Tibial nerve (tissue), 4 donors: Measurements from ENCODE around the gene MPPED1. TPM values are rescaled to one million over a fixed set of nuclear protein-coding genes. Genes with fewer than 3 reads are reported as not detected.

Experiments used
- DNase-seq, 2 donors: peaks; one replicate each; pipeline ENCODE4 v3.0.0-alpha.2; 2019; ENCODE audit warnings: low spot score in 2 of 2
- H3K27ac ChIP-seq, 4 donors: fragments of 200-600 bp; sonication (generic) in 3 of 4; one replicate each; pipeline ENCODE4 v1.5.1; 2017 to 2019; ENCODE audit warnings: mild to moderate bottlenecking in 1 of 4
- H3K27me3 ChIP-seq, 2 donors: fragments of 200-600 bp; sonication (generic) in 1 of 2; one replicate each; pipeline versions ENCODE4 v1.5.1 to v1.6.0; 2017 to 2019
- H3K36me3 ChIP-seq, 3 donors: fragments of 200-600 bp; sonication (generic); one replicate each; pipeline ENCODE4 v1.5.1; 2018 to 2019
- H3K4me1 ChIP-seq, 4 donors: fragments of 200-600 bp; sonication (generic) in 3 of 4; one replicate each; pipeline ENCODE4 v1.5.1; 2017 to 2019
- H3K4me3 ChIP-seq, 4 donors: fragments of 200-600 bp; sonication (generic) in 3 of 4; one replicate each; pipeline ENCODE4 v1.5.1; 2017 to 2019; ENCODE audit warnings: mild to moderate bottlenecking in 1 of 4, moderate library complexity in 1 of 4
- H3K9me3 ChIP-seq, 4 donors: fragments of 200-600 bp; sonication (generic) in 3 of 4; one replicate each; pipeline ENCODE4 v1.5.1; 2017 to 2019
- EP300 ChIP-seq, 2 donors: sonication (generic); formaldehyde crosslinking; IDR thresholded peaks; one replicate each; pipeline ENCODE4 v1.6.1; 2017; ENCODE audit warnings: antibody characterized with exemption in 2 of 2, mild to moderate bottlenecking in 1 of 2
- POLR2A ChIP-seq, 2 donors: fragments of 450-650 bp; IDR thresholded peaks; one replicate each; pipeline ENCODE4 v1.6.1; 2017; ENCODE audit warnings: antibody characterized with exemption in 2 of 2, mild to moderate bottlenecking in 2 of 2, moderate library complexity in 2 of 2
- WGBS, 2 donors: methylation state at CpG; one replicate each; pipeline ENCODE4 v1.1.5; 2018; 5-methylcytosine and 5-hydroxymethylcytosine counted together
- total RNA-seq, 4 donors: library from RNA; depleted of rRNA; stranded (reverse); fragments of >200 nt; gene quantifications; one replicate each; pipeline ENCODE4 v1.1.0, GENCODE V29; 2016
- TF ChIP-seq, protein P1 (sequence below), 5 experiments: fragments of 200-600 bp in 3 of 5; fragments of 450-650 bp in 2 of 5; sonication (generic) in 3 of 5; IDR thresholded peaks; one replicate each; pipeline ENCODE4 v1.5.1; 2016 to 2019; ENCODE audit warnings: antibody characterized with exemption in 5 of 5, mild to moderate bottlenecking in 3 of 5, moderate library complexity in 2 of 5

MPPED1 gene
- total RNA-seq, 4 donors from 2014 or later, result 1.2 to 2.4 (median 1.8) TPM

DNA sequence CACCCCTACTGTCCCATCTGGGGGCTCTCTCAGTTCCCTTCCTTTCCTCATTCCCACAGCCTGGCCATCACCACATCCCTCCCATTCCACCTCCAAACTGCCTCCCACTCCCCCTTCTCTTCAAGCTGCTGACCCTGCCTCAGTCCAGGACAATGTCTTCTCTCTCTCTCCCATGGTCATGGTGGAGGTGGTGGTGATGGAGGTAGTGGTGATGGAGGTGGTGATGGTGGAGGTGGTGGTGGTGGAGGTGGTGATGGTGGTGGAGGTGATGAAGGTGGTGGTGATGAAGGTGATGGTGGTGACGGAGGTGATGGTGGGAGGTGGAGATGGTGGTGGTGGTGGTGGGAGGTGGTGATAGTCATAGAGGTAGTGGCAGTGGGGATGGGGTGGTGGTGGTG is 87.0 kb downstream of the MPPED1 start:
- H3K4me3 ChIP-seq, result no peak overlapping the region
- no peak for DNase-seq
- no peak overlapping the region for H3K27ac ChIP-seq
- H3K27me3 ChIP-seq, result no peaks in the 10 kb centered on the region
- no peaks in the 10 kb centered on the region for H3K9me3 ChIP-seq
- no peaks in the 10 kb centered on the region for H3K36me3 ChIP-seq
- no peak for TF ChIP-seq EP300 (IDR thresholded peaks at IDR 0.05)
- no peak for TF ChIP-seq POLR2A (IDR thresholded peaks at IDR 0.05)
- TF ChIP-seq, protein P1, sequence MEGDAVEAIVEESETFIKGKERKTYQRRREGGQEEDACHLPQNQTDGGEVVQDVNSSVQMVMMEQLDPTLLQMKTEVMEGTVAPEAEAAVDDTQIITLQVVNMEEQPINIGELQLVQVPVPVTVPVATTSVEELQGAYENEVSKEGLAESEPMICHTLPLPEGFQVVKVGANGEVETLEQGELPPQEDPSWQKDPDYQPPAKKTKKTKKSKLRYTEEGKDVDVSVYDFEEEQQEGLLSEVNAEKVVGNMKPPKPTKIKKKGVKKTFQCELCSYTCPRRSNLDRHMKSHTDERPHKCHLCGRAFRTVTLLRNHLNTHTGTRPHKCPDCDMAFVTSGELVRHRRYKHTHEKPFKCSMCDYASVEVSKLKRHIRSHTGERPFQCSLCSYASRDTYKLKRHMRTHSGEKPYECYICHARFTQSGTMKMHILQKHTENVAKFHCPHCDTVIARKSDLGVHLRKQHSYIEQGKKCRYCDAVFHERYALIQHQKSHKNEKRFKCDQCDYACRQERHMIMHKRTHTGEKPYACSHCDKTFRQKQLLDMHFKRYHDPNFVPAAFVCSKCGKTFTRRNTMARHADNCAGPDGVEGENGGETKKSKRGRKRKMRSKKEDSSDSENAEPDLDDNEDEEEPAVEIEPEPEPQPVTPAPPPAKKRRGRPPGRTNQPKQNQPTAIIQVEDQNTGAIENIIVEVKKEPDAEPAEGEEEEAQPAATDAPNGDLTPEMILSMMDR (IDR thresholded peaks at IDR 0.05), result no peak
- 95 to 100% methylated on average over 1 of the region's 1 CpG for WGBS, 2 donors
- no peaks in the 10 kb centered on the region for H3K4me1 ChIP-seq

- Histone ChIP-seq H3K27ac (no peak overlapping the region), H3K4me1 (no peaks in the 10 kb centered on the region), H3K27me3 (no peaks in the 10 kb centered on the region), H3K4me3 (no peak overlapping the region), H3K36me3 (no peaks in the 10 kb centered on the region), H3K9me3 (no peaks in the 10 kb centered on the region)
- TF ChIP-seq, protein P1 (IDR thresholded peaks at IDR 0.05), result no peak
- no peak for TF ChIP-seq EP300 (IDR thresholded peaks at IDR 0.05)
- no peak for TF ChIP-seq POLR2A (IDR thresholded peaks at IDR 0.05)
- WGBS, 2 donors, result 77 to 83% methylated on average over 22 of the region's 22 CpGs
- DNase-seq, result no peak
Observed at GRCh38 chr22:43500792-43501785, 89.3 kb downstream of the MPPED1 start.

DNA sequence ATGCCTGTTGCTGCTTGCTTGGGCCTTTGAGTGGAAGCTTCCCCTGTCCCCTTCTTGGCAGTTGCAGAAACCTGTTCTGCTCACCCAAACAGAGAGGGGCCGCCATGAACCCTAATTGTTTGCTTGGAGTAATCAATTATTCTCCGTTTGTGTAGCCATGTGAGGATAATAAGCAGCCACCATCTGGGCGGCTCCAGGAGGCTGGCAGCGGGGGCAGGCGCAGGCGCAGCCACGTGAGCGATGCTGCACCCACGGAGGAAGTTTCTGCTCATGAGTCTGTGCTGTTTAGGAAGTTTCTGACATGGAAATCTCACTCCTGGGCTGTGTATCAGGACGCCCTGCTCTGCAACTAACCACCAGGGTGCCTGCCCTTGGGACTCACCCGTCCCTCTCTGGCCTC is 90.1 kb downstream of the MPPED1 start:
- 70 to 77% methylated on average over 9 to 11 of the region's 11 CpGs for WGBS, 2 donors
- Histone ChIP-seq H3K27me3 (no peaks in the 10 kb centered on the region), H3K9me3 (no peaks in the 10 kb centered on the region), H3K36me3 (no peaks in the 10 kb centered on the region), H3K4me1 (no peaks in the 10 kb centered on the region), H3K4me3 (no peak overlapping the region), H3K27ac (no peak overlapping the region)
- no peak for TF ChIP-seq EP300 (IDR thresholded peaks at IDR 0.05)
- TF ChIP-seq, protein P1 (IDR thresholded peaks at IDR 0.05), result no peak
- no peak for TF ChIP-seq POLR2A (IDR thresholded peaks at IDR 0.05)
- no peak for DNase-seq

GRCh38 chr22:43502306-43502874 is 90.6 kb downstream of the MPPED1 start:
- no peak for DNase-seq
- TF ChIP-seq POLR2A (IDR thresholded peaks at IDR 0.05), result no peak
- TF ChIP-seq, protein P1 (IDR thresholded peaks at IDR 0.05), result no peak
- TF ChIP-seq EP300 (IDR thresholded peaks at IDR 0.05), result no peak
- no peaks in the 10 kb centered on the region for H3K36me3 ChIP-seq
- no peaks in the 10 kb centered on the region for H3K4me1 ChIP-seq
- H3K27ac ChIP-seq, result no peak overlapping the region
- no peaks in the 10 kb centered on the region for H3K9me3 ChIP-seq
- no peak overlapping the region for H3K4me3 ChIP-seq
- no peaks in the 10 kb centered on the region for H3K27me3 ChIP-seq
- WGBS, 2 donors, result 87 to 88% methylated on average over 17 to 19 of the region's 20 CpGs

- Histone ChIP-seq H3K9me3 (no peaks in the 10 kb centered on the region), H3K27me3 (no peaks in the 10 kb centered on the region), H3K4me1 (no peaks in the 10 kb centered on the region), H3K36me3 (no peaks in the 10 kb centered on the region), H3K4me3 (no peak overlapping the region), H3K27ac (no peak overlapping the region)
- WGBS, 2 donors, result 92 to 98% methylated on average over 3 of the region's 3 CpGs
- DNase-seq, result no peak
- no peak for TF ChIP-seq EP300 (IDR thresholded peaks at IDR 0.05)
- no peak for TF ChIP-seq POLR2A (IDR thresholded peaks at IDR 0.05)
- TF ChIP-seq, protein P1 (IDR thresholded peaks at IDR 0.05), result no peak
Observed at GRCh38 chr22:43504068-43504467, 92.3 kb downstream of the MPPED1 start.
